Panc1 (cell line): ENCODE results near the gene CERS5. TPM values are rescaled to one million over a fixed set of nuclear protein-coding genes. Genes with fewer than 3 reads are reported as not detected.

ENCODE experiments used
- ATAC-seq: fragments of 200-7000 bp; cut with Tn5 transposase; 2 replicates; pipeline ENCODE4 v1.9.1; 2020; ENCODE audit warnings: mild to moderate bottlenecking, moderate library complexity
- BruUV-seq: library from RNA; stranded (reverse); fragments of 400-500 nt; replicated peaks from 2 replicates; lab custom pipeline; 2021; lab: Mats Ljungman, UMichigan
- CTCF ChIA-PET: fragments of 300-600 bp; sonication (Branson Sonifier 250); formaldehyde crosslinking; loops from one replicate; lab custom pipeline; 2022; ENCODE audit warnings: antibody characterized with exemption; lab: Charles Lee
- POLR2A ChIA-PET: fragments of 300-600 bp; sonication (Branson Sonifier 250); formaldehyde crosslinking; loops from one replicate; lab custom pipeline; 2022; ENCODE audit warnings: antibody characterized with exemption; lab: Charles Lee
- DNase-seq: peaks from one replicate; pipeline ENCODE4 v3.0.0-alpha.2; 2010; ENCODE audit warnings: low read depth, low spot score
- H3K27ac ChIP-seq: 2 replicates; pipeline ENCODE4 v1.5.1; 2011; ENCODE audit warnings: mild to moderate bottlenecking, low read length, inconsistent platforms
- H3K27me3 ChIP-seq: fragments of 200-500 bp; sonication (Bioruptor generic); 2 replicates; pipeline ENCODE4 v1.6.0; 2014; ENCODE audit warnings: low read length, inconsistent platforms; ENCODE audit not compliant: control insufficient read depth, insufficient read depth
- H3K36me3 ChIP-seq: fragments of 200-500 bp; sonication (Bioruptor generic); 2 replicates; pipeline ENCODE4 v1.5.1; 2014; ENCODE audit warnings: inconsistent platforms, mild to moderate bottlenecking, low read length, moderate library complexity; ENCODE audit not compliant: control insufficient read depth, insufficient read depth
- H3K4me1 ChIP-seq: 2 replicates; pipeline ENCODE4 v1.5.1; 2011; ENCODE audit warnings: inconsistent platforms, mild to moderate bottlenecking, low read length, moderate library complexity; ENCODE audit not compliant: control insufficient read depth, insufficient read depth
- H3K4me3 ChIP-seq, 2 experiments: 2 replicates each; pipeline ENCODE4 v1.5.1; 2011 to 2012; ENCODE audit warnings: low read depth in 2 of 2, low read length in 2 of 2, mild to moderate bottlenecking in 2 of 2, inconsistent platforms in 1 of 2, moderate library complexity in 1 of 2
- H3K9me3 ChIP-seq: fragments of 200-500 bp; sonication (Bioruptor generic); 2 replicates; pipeline ENCODE4 v1.5.1; 2014; ENCODE audit warnings: low read depth, mild to moderate bottlenecking, inconsistent platforms, low read length, moderate library complexity; ENCODE audit not compliant: control insufficient read depth, insufficient read depth
- CTCF ChIP-seq: fragments of 450-650 bp; IDR thresholded peaks from 2 replicates; pipeline ENCODE4 v1.5.1; 2017; ENCODE audit warnings: mild to moderate bottlenecking
- POLR2AphosphoS5 ChIP-seq: IDR thresholded peaks from 2 replicates; pipeline ENCODE4 v1.6.1; 2012; ENCODE audit warnings: mild to moderate bottlenecking, low read depth, low read length, moderate library complexity
- REST ChIP-seq, 2 experiments: IDR thresholded peaks; 2 replicates each; pipeline ENCODE4 v1.6.1; 2011 to 2012; ENCODE audit warnings: low read depth in 2 of 2, control low read depth in 1 of 2, low read length in 1 of 2, mild to moderate bottlenecking in 1 of 2, moderate library complexity in 1 of 2; ENCODE audit not compliant: insufficient read depth in 1 of 2
- SIN3A ChIP-seq: IDR thresholded peaks from 2 replicates; pipeline ENCODE4 v1.6.1; 2012; ENCODE audit warnings: low read depth, mild to moderate bottlenecking, low read length, moderate library complexity, borderline replicate concordance; ENCODE audit not compliant: insufficient read depth
- TCF7L2 ChIP-seq: IDR thresholded peaks from 2 replicates; pipeline ENCODE4 v1.6.1; 2011; ENCODE audit warnings: mild to moderate bottlenecking, low read depth, low read length, inconsistent platforms
- in situ Hi-C: cut with HindIII; loops from 2 replicates; pipeline ENCODE4 v1.10.0; 2016; ENCODE audit warnings: low sequenced_read_pairs, low pct_unique_long_range_greater_than_20kb
- intact Hi-C: fragments of 100-400 bp; cut with micrococcal nuclease; formaldehyde crosslinking; loops from one replicate; pipeline ENCODE4 v1.10.0; 2022; ENCODE audit not compliant: unreplicated experiment
- total RNA-seq: library from RNA; stranded (reverse); gene quantifications from one replicate; pipeline ENCODE4 v1.2.1, GENCODE V29; 2021; ENCODE audit not compliant: unreplicated experiment

CERS5 gene
- total RNA-seq, 1 experiment from 2014 or later = 50.5 TPM

- in situ Hi-C loops = no loop called here
- DNase-seq = no peak
- Histone ChIP-seq H3K36me3 (peaks cover 14% of the 10 kb centered on the region), H3K27ac (peak overlapping the region; percentile 73), H3K4me3 (no peak overlapping the region), H3K9me3 (no peaks in the 10 kb centered on the region), H3K4me1 (peaks cover 29% of the 10 kb centered on the region), H3K27me3 (no peaks in the 10 kb centered on the region)
- BruUV-seq = no TSS peak
- ChIA-PET POLR2A (no interaction called here), CTCF (no interaction called here)
- intact Hi-C loops = loop anchor here (10.0 kb wide), 1 partner anchor 126 kb away; no protein-coding TSS in a partner anchor
- no peak; the same call in 1 of the 2 replicates for ATAC-seq
- TF ChIP-seq POLR2AphosphoS5 (no peak), REST (IDR thresholded peaks at IDR 0.05; ENCODE audit: insufficient read depth in 1 of 2, low read depth in 2 of 2, low read length in 1 of 2) (no peak), TCF7L2 (no peak), CTCF (no peak), SIN3A (no peak)
Measured at GRCh38 chr12:50188241-50188781, 21.1 kb upstream of the CERS5 start.

- H3K27me3 ChIP-seq = no peaks in the 10 kb centered on the region
- CTCF ChIA-PET = interaction anchor here (0.5 kb wide), 1 partner anchor 1056 kb away, joined by 5 read pairs; the partner anchor contains the start of gene TUBA1B
- POLR2A ChIA-PET = interaction anchor here (0.6 kb wide), 1 partner anchor 183 kb away, joined by 7 read pairs; no protein-coding TSS in a partner anchor
- H3K9me3 ChIP-seq = no peaks in the 10 kb centered on the region
- BruUV-seq = no TSS peak
- H3K27ac ChIP-seq = peak overlapping the region; percentile 73
- intact Hi-C loops (loop anchor here (10.0 kb wide), 1 partner anchor 128 kb away; no protein-coding TSS in a partner anchor), in situ Hi-C loops (no loop called here)
- H3K4me1 ChIP-seq = peaks cover 29% of the 10 kb centered on the region
- DNase-seq (no peak), ATAC-seq (peak; percentile 26; the same call in 1 of the 2 replicates)
- H3K36me3 ChIP-seq = peaks cover 10% of the 10 kb centered on the region
- no peak overlapping the region for H3K4me3 ChIP-seq
- TF ChIP-seq POLR2AphosphoS5 = no peak
- TF ChIP-seq TCF7L2 = no peak
- no peak for TF ChIP-seq REST (IDR thresholded peaks at IDR 0.05; ENCODE audit: insufficient read depth in 1 of 2, low read depth in 2 of 2, low read length in 1 of 2)
- no peak for TF ChIP-seq SIN3A
- TF ChIP-seq CTCF = no peak
Measured at GRCh38 chr12:50187084-50187900, 20.1 kb upstream of the CERS5 start.
